PC-3 (cell line): ENCODE measurements around the gene ACAP2. TPM values are rescaled to one million over a fixed set of nuclear protein-coding genes. Genes with fewer than 3 reads are reported as not detected.

Experiments used
- ATAC-seq: fragments of 200-7000 bp; cut with Tn5 transposase; 2 replicates; pipeline ENCODE4 v1.9.1; 2020; ENCODE audit warnings: mild to moderate bottlenecking, moderate library complexity
- BruUV-seq: library from RNA; stranded (reverse); fragments of 400-500 nt; replicated peaks from 2 replicates; lab custom pipeline; 2021; lab: Mats Ljungman, UMichigan
- CTCF ChIA-PET: fragments of 300-600 bp; sonication (Branson Sonifier 250); formaldehyde crosslinking; loops from one replicate; lab custom pipeline; 2022; ENCODE audit warnings: antibody characterized with exemption; lab: Charles Lee
- POLR2A ChIA-PET: fragments of 300-600 bp; sonication (Branson Sonifier 250); formaldehyde crosslinking; loops from one replicate; lab custom pipeline; 2022; ENCODE audit warnings: antibody characterized with exemption; ENCODE audit not compliant: unreplicated experiment; lab: Charles Lee
- DNase-seq: peaks from one replicate; pipeline ENCODE4 v3.0.0-alpha.2; 2015
- H2AFZ ChIP-seq: fragments of 300-600 bp; sonication (generic); 2 replicates; pipeline ENCODE4 v1.6.0; 2016; ENCODE audit warnings: antibody characterized with exemption, low read length
- H3F3A ChIP-seq: fragments of 300-600 bp; sonication (generic); one replicate; pipeline ENCODE4 v1.6.0; 2017; ENCODE audit warnings: antibody characterized with exemption, low read length, control low read depth, mild to moderate bottlenecking; ENCODE audit not compliant: unreplicated experiment
- H3K27ac ChIP-seq: fragments of 300-600 bp; sonication (generic); 2 replicates; pipeline ENCODE4 v1.5.1; 2016; ENCODE audit warnings: mild to moderate bottlenecking, low read length
- H3K27me3 ChIP-seq: fragments of 300-600 bp; sonication (generic); 2 replicates; pipeline ENCODE4 v1.6.1; 2016; ENCODE audit warnings: low read length, mixed read lengths
- H3K36me3 ChIP-seq: fragments of 300-600 bp; sonication (generic); 2 replicates; pipeline ENCODE4 v1.6.1; 2016; ENCODE audit warnings: low read depth, mixed run types, low read length, mixed read lengths
- H3K4me1 ChIP-seq: fragments of 300-600 bp; sonication (generic); 2 replicates; pipeline ENCODE4 v1.5.1; 2016; ENCODE audit warnings: low read length; ENCODE audit not compliant: insufficient read depth
- H3K4me2 ChIP-seq: fragments of 300-600 bp; sonication (generic); 2 replicates; pipeline ENCODE4 v1.6.0; 2016; ENCODE audit warnings: low read length
- H3K4me3 ChIP-seq: fragments of 300-600 bp; sonication (generic); 2 replicates; pipeline ENCODE4 v1.5.1; 2016; ENCODE audit warnings: mild to moderate bottlenecking, low read length, mixed read lengths
- H3K79me2 ChIP-seq: fragments of 300-600 bp; sonication (generic); 2 replicates; pipeline ENCODE4 v1.6.1; 2017; ENCODE audit warnings: low read length, mixed read lengths
- H3K9ac ChIP-seq: fragments of 300-600 bp; sonication (generic); 2 replicates; pipeline ENCODE4 v1.6.0; 2016; ENCODE audit warnings: mild to moderate bottlenecking, low read length
- H3K9me2 ChIP-seq: fragments of 300-600 bp; sonication (generic); replicated peaks from 2 replicates; pipeline ENCODE4 v1.6.1; 2016; ENCODE audit warnings: mixed run types, low read length, mixed read lengths
- H3K9me3 ChIP-seq: fragments of 300-600 bp; sonication (generic); 2 replicates; pipeline ENCODE4 v1.6.1; 2016; ENCODE audit warnings: low read length, mixed read lengths
- H4K20me1 ChIP-seq: fragments of 300-600 bp; sonication (generic); 2 replicates; pipeline ENCODE4 v1.6.1; 2016; ENCODE audit warnings: low read length, mixed read lengths
- EZH2 ChIP-seq: fragments of 300-600 bp; sonication (generic); IDR thresholded peaks from one replicate; pipeline ENCODE4 v1.6.1; 2017; ENCODE audit warnings: antibody characterized with exemption, mild to moderate bottlenecking, low read length; ENCODE audit not compliant: unreplicated experiment
- EZH2phosphoT487 ChIP-seq: fragments of 300-600 bp; sonication (generic); IDR thresholded peaks from 2 replicates; pipeline ENCODE4 v1.6.1; 2018; ENCODE audit warnings: mild to moderate bottlenecking, antibody characterized with exemption, low read length, borderline replicate concordance
- intact Hi-C: fragments of 100-400 bp; cut with micrococcal nuclease; formaldehyde crosslinking; loops from 2 replicates; pipeline ENCODE4 v1.9.0; 2023
- total RNA-seq: library from RNA; depleted of rRNA; stranded (reverse); fragments of >200 nt; gene quantifications from 2 replicates; pipeline ENCODE4 v1.2.3, GENCODE V29; 2014
- TF ChIP-seq, protein P1 (sequence below): fragments of 300-600 bp; sonication (generic); conservative IDR thresholded peaks from 2 replicates; pipeline ENCODE4 v1.5.1; 2017; ENCODE audit warnings: antibody characterized with exemption, low read depth, mild to moderate bottlenecking, low read length

The ACAP2 gene
- total RNA-seq, 1 experiment from 2014 or later: 33.5 TPM

DNA sequence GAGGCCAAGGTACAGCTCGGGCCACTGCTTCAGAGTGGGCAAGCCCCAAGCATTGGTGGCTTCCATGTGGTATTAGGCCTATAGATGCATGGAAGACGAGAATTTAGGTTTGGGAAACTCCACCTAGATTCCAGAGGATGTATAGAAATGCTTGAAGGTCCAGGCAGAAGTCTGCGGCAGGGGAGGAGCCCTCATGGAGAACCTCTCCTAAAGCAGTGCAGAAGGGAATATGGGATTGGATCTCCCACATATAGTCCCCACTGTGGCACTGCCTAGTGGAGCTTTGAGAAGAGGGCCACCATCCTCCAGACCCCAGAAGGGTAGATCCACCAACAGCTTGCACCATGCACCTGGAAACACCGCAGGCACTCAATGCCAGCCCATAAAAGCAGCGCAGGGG lies 123.8 kb downstream of the ACAP2 start:
- Histone ChIP-seq H4K20me1 (no peaks in the 10 kb centered on the region), H3K27ac (no peak overlapping the region), H3K9ac (no peak overlapping the region), H3K4me2 (no peak overlapping the region), H3K9me2 (no peaks in the 10 kb centered on the region), H3F3A (no peaks in the 10 kb centered on the region), H3K9me3 (no peaks in the 10 kb centered on the region), H3K79me2 (no peaks in the 10 kb centered on the region), H3K36me3 (peaks cover 21% of the 10 kb centered on the region), H3K4me1 (no peaks in the 10 kb centered on the region), H3K27me3 (no peaks in the 10 kb centered on the region), H3K4me3 (no peak overlapping the region), H2AFZ (no peak overlapping the region)
- ATAC-seq: no peak
- intact Hi-C loops: no loop called here
- POLR2A ChIA-PET: no interaction called here
- TF ChIP-seq, protein P1, sequence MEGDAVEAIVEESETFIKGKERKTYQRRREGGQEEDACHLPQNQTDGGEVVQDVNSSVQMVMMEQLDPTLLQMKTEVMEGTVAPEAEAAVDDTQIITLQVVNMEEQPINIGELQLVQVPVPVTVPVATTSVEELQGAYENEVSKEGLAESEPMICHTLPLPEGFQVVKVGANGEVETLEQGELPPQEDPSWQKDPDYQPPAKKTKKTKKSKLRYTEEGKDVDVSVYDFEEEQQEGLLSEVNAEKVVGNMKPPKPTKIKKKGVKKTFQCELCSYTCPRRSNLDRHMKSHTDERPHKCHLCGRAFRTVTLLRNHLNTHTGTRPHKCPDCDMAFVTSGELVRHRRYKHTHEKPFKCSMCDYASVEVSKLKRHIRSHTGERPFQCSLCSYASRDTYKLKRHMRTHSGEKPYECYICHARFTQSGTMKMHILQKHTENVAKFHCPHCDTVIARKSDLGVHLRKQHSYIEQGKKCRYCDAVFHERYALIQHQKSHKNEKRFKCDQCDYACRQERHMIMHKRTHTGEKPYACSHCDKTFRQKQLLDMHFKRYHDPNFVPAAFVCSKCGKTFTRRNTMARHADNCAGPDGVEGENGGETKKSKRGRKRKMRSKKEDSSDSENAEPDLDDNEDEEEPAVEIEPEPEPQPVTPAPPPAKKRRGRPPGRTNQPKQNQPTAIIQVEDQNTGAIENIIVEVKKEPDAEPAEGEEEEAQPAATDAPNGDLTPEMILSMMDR: no peak
- TF ChIP-seq EZH2: no peak
- no peak for TF ChIP-seq EZH2phosphoT487
- no peak for DNase-seq
- no TSS peak for BruUV-seq
- CTCF ChIA-PET: no interaction called here

DNA sequence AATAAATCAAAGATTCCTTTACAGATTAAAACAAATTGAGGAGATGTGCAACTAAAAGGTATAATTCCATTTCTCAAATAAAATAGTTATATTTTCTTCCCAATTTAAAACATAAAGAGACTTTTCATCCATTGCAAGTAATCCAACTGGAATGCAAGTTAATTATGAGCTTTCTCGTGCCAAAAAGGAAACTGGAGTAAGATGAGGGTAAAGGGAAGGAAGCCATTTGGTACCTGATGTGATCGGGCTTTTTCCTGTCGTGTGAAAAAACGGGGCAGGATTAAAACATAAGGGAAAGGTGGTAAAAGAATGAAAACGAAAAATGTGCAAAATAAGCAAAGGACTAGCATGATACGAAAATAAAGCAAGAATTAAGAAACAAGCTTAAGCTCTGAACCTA lies 130.1 kb downstream of the ACAP2 start:
- Histone ChIP-seq H3K79me2 (no peaks in the 10 kb centered on the region), H3F3A (no peaks in the 10 kb centered on the region), H3K4me1 (peaks cover 5% of the 10 kb centered on the region; the same call in 1 of the 2 replicates), H3K9me3 (no peaks in the 10 kb centered on the region), H3K27me3 (no peaks in the 10 kb centered on the region), H3K4me2 (no peak overlapping the region), H3K9me2 (no peaks in the 10 kb centered on the region), H3K4me3 (no peak overlapping the region), H3K27ac (no peak overlapping the region), H3K36me3 (no peaks in the 10 kb centered on the region), H2AFZ (no peak overlapping the region), H4K20me1 (no peaks in the 10 kb centered on the region), H3K9ac (no peak overlapping the region)
- no peak for ATAC-seq
- BruUV-seq: no TSS peak
- no peak for TF ChIP-seq EZH2
- TF ChIP-seq, protein P1: no peak
- no peak for TF ChIP-seq EZH2phosphoT487
- ChIA-PET CTCF (no interaction called here), POLR2A (no interaction called here)
- intact Hi-C loops: no loop called here
- no peak for DNase-seq

DNA sequence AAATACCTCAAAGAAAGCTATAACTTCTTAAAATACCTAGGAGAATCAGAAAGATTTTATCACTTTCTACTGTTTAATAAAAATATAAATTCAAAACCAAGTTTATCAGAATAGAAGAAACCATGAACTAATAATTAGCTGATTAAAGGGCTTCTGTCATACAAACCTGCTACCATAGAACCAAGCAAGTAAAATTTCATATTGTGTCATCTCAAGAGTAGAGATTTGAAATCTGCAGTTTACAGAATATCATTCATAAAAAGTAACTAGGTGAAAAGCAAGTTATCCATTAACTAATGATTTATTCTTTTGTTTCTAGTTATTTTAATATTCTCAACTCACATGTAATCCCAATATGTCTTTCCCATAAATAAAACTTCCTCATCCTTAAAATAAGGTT lies 135.1 kb downstream of the ACAP2 start:
- intact Hi-C loops: no loop called here

More for the DNA sequence above, 135.1 kb downstream of the ACAP2 start:
- peaks cover 6% of the 10 kb centered on the region; the same call in 1 of the 2 replicates for H3K4me1 ChIP-seq
- H3K36me3 ChIP-seq: no peaks in the 10 kb centered on the region
- POLR2A ChIA-PET: no interaction called here
- no peak overlapping the region for H2AFZ ChIP-seq
- TF ChIP-seq EZH2 (no peak), EZH2phosphoT487 (no peak)
- TF ChIP-seq, protein P1: no peak
- no peak overlapping the region for H3K4me3 ChIP-seq
- H3K27me3 ChIP-seq: no peaks in the 10 kb centered on the region
- H3K9me2 ChIP-seq: no peaks in the 10 kb centered on the region
- H3K4me2 ChIP-seq: no peak overlapping the region
- ATAC-seq: no peak
- no peak overlapping the region for H3K9ac ChIP-seq
- no peak for DNase-seq
- H3K9me3 ChIP-seq: no peaks in the 10 kb centered on the region
- H4K20me1 ChIP-seq: no peaks in the 10 kb centered on the region
- no peak overlapping the region for H3K27ac ChIP-seq
- no TSS peak for BruUV-seq
- H3K79me2 ChIP-seq: no peaks in the 10 kb centered on the region
- CTCF ChIA-PET: no interaction called here
- no peaks in the 10 kb centered on the region for H3F3A ChIP-seq
